Progenitor cell of endocrine pancreas (in vitro differentiated cells): Measurements from ENCODE around the gene C19orf47. TPM values are rescaled to one million over a fixed set of nuclear protein-coding genes. Genes with fewer than 3 reads are reported as not detected.

Experiments used
- DNase-seq: peaks from one replicate; pipeline ENCODE4 v3.0.0; 2021; ENCODE audit warnings: low spot score; ENCODE audit not compliant: unreplicated experiment
- H3K27ac Mint-ChIP-seq: 2 replicates; pipeline ENCODE4 v1.8.0; 2021; ENCODE audit warnings: mild to moderate bottlenecking, moderate library complexity, mixed read lengths
- H3K27me3 Mint-ChIP-seq: 2 replicates; pipeline ENCODE4 v1.8.0; 2021; ENCODE audit warnings: mixed read lengths
- H3K36me3 Mint-ChIP-seq: 2 replicates; pipeline ENCODE4 v1.8.0; 2022; ENCODE audit warnings: mixed read lengths; ENCODE audit not compliant: insufficient read depth
- H3K4me1 Mint-ChIP-seq: 2 replicates; pipeline ENCODE4 v1.8.0; 2021; ENCODE audit warnings: low read depth, mixed read lengths
- H3K4me3 Mint-ChIP-seq: 2 replicates; pipeline ENCODE4 v1.8.0; 2021; ENCODE audit warnings: low read depth, mild to moderate bottlenecking, moderate library complexity, mixed read lengths
- H3K9me3 Mint-ChIP-seq: 2 replicates; pipeline ENCODE4 v1.8.0; 2021; ENCODE audit warnings: low read depth, mixed read lengths
- total RNA-seq: library from RNA; stranded (reverse); gene quantifications from 2 replicates; pipeline ENCODE4 v1.2.1, GENCODE V29; 2021
- TF ChIP-seq, protein P1 (sequence below): fragments of 200-600 bp; sonication (generic); IDR thresholded peaks from one replicate; pipeline ENCODE4 v1.5.0; 2021; ENCODE audit warnings: antibody characterized with exemption, mild to moderate bottlenecking; ENCODE audit not compliant: unreplicated experiment

Gene C19orf47
- total RNA-seq, 1 donor from 2014 or later: 19.1 TPM

DNA sequence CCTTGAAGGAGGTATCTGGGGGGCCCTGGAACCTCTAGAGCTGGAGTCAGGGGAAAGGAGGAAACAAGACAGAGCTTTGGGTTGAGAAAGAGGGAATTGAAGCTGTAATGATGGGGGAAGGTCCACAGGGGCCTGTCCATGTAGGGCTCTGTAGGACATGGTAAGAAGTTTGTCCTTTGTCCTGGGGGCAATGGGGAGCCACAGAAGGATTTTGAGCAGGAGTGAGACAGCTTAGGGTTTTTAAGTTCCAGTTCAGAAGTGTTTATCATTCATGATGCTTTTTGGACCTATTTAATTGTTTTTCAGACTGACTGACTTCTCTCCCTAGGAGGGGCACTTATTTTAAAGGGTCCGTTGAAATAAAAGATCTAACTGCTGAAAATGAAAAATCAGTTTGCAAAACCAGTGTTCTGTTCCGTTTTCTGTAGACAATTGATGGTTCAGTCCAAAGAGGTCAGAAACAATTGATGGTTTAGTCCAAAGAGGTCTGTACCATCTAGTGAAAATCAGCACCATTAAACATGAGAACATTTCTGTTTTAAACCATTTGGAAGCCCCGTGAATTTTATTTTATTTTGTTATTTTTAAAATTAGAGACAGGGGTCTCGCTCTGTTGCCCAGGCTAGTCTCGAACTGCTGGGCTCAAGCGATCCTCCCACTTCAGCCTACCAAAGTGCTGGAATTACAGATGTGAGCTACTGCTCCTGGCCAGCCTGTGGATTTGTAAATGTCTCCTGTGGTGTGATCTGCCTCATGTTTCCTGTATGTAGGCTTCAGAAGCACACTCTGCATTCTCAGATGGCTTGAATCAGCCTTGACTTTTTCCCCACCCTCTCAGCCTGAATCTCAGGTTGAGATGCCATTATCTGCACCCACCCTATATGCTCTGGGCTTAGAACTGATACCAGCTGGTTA is 8.7 kb upstream of the C19orf47 start:
- no peak for DNase-seq
- H3K27ac Mint-ChIP-seq: no peak overlapping the region
- H3K4me3 Mint-ChIP-seq: no peak overlapping the region
- H3K9me3 Mint-ChIP-seq: no peaks in the 10 kb centered on the region
- H3K36me3 Mint-ChIP-seq: peaks cover 4% of the 10 kb centered on the region
- TF ChIP-seq, protein P1, sequence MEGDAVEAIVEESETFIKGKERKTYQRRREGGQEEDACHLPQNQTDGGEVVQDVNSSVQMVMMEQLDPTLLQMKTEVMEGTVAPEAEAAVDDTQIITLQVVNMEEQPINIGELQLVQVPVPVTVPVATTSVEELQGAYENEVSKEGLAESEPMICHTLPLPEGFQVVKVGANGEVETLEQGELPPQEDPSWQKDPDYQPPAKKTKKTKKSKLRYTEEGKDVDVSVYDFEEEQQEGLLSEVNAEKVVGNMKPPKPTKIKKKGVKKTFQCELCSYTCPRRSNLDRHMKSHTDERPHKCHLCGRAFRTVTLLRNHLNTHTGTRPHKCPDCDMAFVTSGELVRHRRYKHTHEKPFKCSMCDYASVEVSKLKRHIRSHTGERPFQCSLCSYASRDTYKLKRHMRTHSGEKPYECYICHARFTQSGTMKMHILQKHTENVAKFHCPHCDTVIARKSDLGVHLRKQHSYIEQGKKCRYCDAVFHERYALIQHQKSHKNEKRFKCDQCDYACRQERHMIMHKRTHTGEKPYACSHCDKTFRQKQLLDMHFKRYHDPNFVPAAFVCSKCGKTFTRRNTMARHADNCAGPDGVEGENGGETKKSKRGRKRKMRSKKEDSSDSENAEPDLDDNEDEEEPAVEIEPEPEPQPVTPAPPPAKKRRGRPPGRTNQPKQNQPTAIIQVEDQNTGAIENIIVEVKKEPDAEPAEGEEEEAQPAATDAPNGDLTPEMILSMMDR: no peak
- H3K27me3 Mint-ChIP-seq: no peaks in the 10 kb centered on the region
- no peaks in the 10 kb centered on the region for H3K4me1 Mint-ChIP-seq

DNA sequence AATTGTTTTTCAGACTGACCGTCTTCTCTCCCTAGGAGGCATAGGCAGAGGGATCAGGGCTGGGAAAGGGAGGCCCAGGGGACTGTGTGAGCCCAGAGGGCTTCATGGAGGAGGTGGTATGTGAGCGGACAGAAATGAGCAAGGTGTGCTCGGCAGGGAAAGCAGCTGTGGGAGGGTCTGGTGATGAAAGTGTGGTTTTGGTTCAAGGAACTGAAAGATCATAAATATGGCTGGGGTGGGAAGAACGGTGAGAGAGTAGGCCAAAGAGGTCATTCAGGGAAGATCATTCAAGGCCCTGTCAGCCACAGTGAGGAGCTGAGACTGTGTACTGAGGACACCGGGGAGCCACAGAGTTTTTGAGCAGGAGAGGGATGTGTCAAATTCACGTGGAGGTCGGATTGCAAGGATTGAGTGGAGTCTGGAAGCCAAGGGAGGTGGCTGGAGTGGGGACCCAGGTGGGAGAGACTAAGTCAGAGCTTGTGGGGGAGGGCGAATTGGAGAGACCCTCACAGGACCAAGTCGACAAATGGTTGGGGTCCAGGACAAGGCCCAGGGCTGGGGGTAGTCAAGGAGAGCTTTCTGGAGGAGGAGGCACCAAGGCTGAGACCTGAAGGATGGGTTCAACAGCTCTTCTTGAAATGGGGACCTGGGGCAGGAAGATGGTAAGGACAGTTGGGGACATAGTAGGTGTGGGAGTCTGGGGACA is 7.9 kb upstream of the C19orf47 start:
- Mint-ChIP-seq H3K9me3 (no peaks in the 10 kb centered on the region), H3K4me1 (no peaks in the 10 kb centered on the region), H3K4me3 (no peak overlapping the region), H3K27ac (no peak overlapping the region), H3K27me3 (no peaks in the 10 kb centered on the region), H3K36me3 (peaks cover 4% of the 10 kb centered on the region)
- TF ChIP-seq, protein P1: no peak
- DNase-seq: no peak

DNA sequence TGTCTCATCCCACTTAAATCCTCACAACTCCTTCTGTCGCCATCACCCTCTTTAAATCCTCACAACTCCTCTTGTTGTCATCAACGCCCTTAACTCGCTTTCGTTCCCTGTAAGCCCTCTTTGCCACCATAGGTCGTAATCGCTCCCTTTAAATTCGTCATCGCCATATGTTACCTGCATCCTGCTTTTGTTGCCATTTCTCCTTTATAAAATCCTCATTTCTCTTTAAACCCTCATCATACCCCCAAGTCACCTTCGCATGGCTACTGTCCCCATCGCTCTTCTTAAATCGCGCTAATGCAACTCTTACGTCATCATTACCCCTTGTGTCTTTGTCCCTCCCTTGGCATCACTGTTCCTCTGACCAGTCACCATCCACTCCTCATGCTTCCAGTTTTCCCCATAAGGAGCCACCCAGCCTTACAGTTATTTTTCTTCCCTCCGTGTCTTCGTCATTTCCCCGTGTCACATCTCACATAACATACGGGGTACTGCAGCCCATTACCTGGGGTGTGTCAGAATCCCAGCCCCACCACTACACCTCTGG is 837 bp upstream of the C19orf47 start:
- no peaks in the 10 kb centered on the region for H3K27me3 Mint-ChIP-seq
- DNase-seq: no peak
- peak overlapping the region; percentile 91 for H3K4me3 Mint-ChIP-seq
- TF ChIP-seq, protein P1: no peak
- H3K27ac Mint-ChIP-seq: peak overlapping the region; percentile 72
- H3K4me1 Mint-ChIP-seq: peaks cover 13% of the 10 kb centered on the region
- no peaks in the 10 kb centered on the region for H3K9me3 Mint-ChIP-seq
- no peaks in the 10 kb centered on the region for H3K36me3 Mint-ChIP-seq

DNA sequence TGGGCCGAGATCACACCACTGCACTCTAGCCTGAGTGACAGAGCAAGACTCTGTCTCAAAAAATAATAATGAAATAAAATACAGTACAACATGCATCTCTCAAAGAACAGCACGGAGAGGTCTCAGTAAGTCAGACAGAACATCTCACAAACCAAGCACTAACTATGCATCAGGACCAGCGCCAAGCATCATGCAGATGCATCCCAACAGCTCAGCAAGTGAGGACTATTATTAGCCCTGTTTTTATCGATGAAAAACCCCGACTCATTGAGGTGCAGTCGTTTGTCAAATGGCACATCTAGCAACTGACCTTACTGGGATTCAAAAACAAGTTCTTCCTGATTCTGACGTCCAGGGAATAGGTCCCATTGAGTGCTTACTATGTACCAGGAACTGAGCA is 3.8 kb downstream of the C19orf47 start:
- H3K4me1 Mint-ChIP-seq: peaks cover 13% of the 10 kb centered on the region
- H3K4me3 Mint-ChIP-seq: no peak overlapping the region
- no peaks in the 10 kb centered on the region for H3K27me3 Mint-ChIP-seq
- H3K9me3 Mint-ChIP-seq: no peaks in the 10 kb centered on the region
- TF ChIP-seq, protein P1: no peak
- peaks cover 5% of the 10 kb centered on the region for H3K36me3 Mint-ChIP-seq
- H3K27ac Mint-ChIP-seq: no peak overlapping the region
- no peak for DNase-seq

DNA sequence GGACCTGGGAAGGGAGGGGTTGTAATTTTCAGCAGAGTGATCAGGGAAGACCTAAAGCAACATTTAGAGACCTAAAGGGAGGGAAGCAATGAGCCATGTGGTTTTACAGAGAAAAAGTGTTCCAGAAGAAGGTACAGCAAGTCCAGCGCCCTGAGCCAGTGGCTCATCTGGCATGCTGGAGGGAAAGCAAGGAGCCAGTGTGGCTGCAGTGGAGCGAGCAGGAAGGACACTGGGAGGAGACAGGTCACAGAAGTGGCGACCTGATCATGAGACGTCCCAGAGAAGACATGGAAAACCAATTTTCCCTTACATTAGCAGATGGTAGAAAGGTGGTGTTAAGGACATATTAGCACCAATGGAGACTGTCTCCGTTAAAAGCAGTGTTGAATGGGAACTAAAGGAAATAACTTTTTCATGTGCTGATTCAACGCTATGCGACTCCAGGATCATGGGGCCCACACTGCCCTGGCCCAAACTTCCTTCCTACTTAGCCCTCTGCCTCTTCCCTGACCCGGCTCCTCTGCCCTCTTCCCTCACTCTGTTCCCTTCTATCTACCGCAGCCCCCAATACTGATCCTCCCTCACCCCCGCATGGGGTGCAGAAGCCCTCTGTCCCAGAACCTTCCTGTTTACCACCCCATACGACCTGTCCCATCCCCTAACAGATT is 5.4 kb downstream of the C19orf47 start:
- Mint-ChIP-seq H3K4me3 (no peak overlapping the region), H3K36me3 (peaks cover 9% of the 10 kb centered on the region), H3K9me3 (no peaks in the 10 kb centered on the region), H3K27ac (peak overlapping the region; percentile 55), H3K4me1 (peaks cover 6% of the 10 kb centered on the region), H3K27me3 (no peaks in the 10 kb centered on the region)
- DNase-seq: no peak
- TF ChIP-seq, protein P1: no peak
